Measurements from ENCODE around the gene SLC2A6.

The SLC2A6 gene

GRCh38 chr9:133512253-133513213 is 33.6 kb upstream of the SLC2A6 start:
- TF ChIP-seq POLR2A (IDR thresholded peaks at IDR 0.05; ENCODE audit: low read depth, low read length): no peak
- DNase-seq (ENCODE audit: insufficient read length, low spot score) (no peak), FAIRE-seq (no peak)

- TF ChIP-seq POLR2A (IDR thresholded peaks at IDR 0.05; ENCODE audit: low read depth, low read length): no peak
- DNase-seq (ENCODE audit: insufficient read length, low spot score): no peak
- FAIRE-seq: no peak
Measured at GRCh38 chr9:133511607-133512006, 32.7 kb upstream of the SLC2A6 start.

- no peak for TF ChIP-seq POLR2A (IDR thresholded peaks at IDR 0.05; ENCODE audit: low read depth, low read length)
- DNase-seq (ENCODE audit: insufficient read length, low spot score): no peak
- FAIRE-seq: no peak
Measured at GRCh38 chr9:133510926-133511505, 32.1 kb upstream of the SLC2A6 start.

GRCh38 chr9:133509179-133510083 is 30.5 kb upstream of the SLC2A6 start:
- no peak for FAIRE-seq
- TF ChIP-seq POLR2A (IDR thresholded peaks at IDR 0.05; ENCODE audit: low read depth, low read length): no peak
- DNase-seq (ENCODE audit: insufficient read length, low spot score): no peak

GRCh38 chr9:133508046-133508445 is 29.1 kb upstream of the SLC2A6 start:
- FAIRE-seq (no peak), DNase-seq (ENCODE audit: insufficient read length, low spot score) (no peak)
- no peak for TF ChIP-seq POLR2A (IDR thresholded peaks at IDR 0.05; ENCODE audit: low read depth, low read length)

- DNase-seq (ENCODE audit: insufficient read length, low spot score): no peak
- no peak for TF ChIP-seq POLR2A (IDR thresholded peaks at IDR 0.05; ENCODE audit: low read depth, low read length)
- no peak for FAIRE-seq
Measured at GRCh38 chr9:133507246-133507965, 28.5 kb upstream of the SLC2A6 start.

GRCh38 chr9:133506653-133507038 is 27.7 kb upstream of the SLC2A6 start:
- FAIRE-seq (peak; percentile 97), DNase-seq (ENCODE audit: insufficient read length, low spot score) (peak; percentile 100)
- TF ChIP-seq POLR2A (IDR thresholded peaks at IDR 0.05; ENCODE audit: low read depth, low read length): peak; percentile 37; the same call in 1 of the 2 replicates

GRCh38 chr9:133505901-133506652 is 27.2 kb upstream of the SLC2A6 start:
- no peak for FAIRE-seq

GRCh38 chr9:133505186-133505830 is 26.4 kb upstream of the SLC2A6 start:
- no peak for FAIRE-seq
- no peak for DNase-seq (ENCODE audit: insufficient read length, low spot score)
- no peak for TF ChIP-seq POLR2A (IDR thresholded peaks at IDR 0.05; ENCODE audit: low read depth, low read length)

More at GRCh38 chr9:133505901-133506652, 27.2 kb upstream of the SLC2A6 start:
- TF ChIP-seq POLR2A (IDR thresholded peaks at IDR 0.05; ENCODE audit: low read depth, low read length): no peak
- no peak for DNase-seq (ENCODE audit: insufficient read length, low spot score)

- no peak for TF ChIP-seq POLR2A (IDR thresholded peaks at IDR 0.05; ENCODE audit: low read depth, low read length)
- no peak for FAIRE-seq
- no peak for DNase-seq (ENCODE audit: insufficient read length, low spot score)
Measured at GRCh38 chr9:133502112-133502511, 23.2 kb upstream of the SLC2A6 start.

- TF ChIP-seq POLR2A (IDR thresholded peaks at IDR 0.05; ENCODE audit: low read depth, low read length): no peak
- FAIRE-seq: no peak
- DNase-seq (ENCODE audit: insufficient read length, low spot score): no peak
Measured at GRCh38 chr9:133499892-133500270, 21.0 kb upstream of the SLC2A6 start.
